GM21390 (cell line): Measurements from ENCODE around the gene PRPS1.
"Not testable (repeated sequence)": the region's sequence is repeated elsewhere in the genome, so short reads cannot be mapped to it uniquely, and the experiment has no call there.

Experiments used
- ATAC-seq: cut with Tn5 transposase; IDR thresholded peaks from one replicate; pipeline ENCODE4 v1.9.1; 2021; ENCODE audit not compliant: unreplicated experiment

Gene PRPS1

DNA sequence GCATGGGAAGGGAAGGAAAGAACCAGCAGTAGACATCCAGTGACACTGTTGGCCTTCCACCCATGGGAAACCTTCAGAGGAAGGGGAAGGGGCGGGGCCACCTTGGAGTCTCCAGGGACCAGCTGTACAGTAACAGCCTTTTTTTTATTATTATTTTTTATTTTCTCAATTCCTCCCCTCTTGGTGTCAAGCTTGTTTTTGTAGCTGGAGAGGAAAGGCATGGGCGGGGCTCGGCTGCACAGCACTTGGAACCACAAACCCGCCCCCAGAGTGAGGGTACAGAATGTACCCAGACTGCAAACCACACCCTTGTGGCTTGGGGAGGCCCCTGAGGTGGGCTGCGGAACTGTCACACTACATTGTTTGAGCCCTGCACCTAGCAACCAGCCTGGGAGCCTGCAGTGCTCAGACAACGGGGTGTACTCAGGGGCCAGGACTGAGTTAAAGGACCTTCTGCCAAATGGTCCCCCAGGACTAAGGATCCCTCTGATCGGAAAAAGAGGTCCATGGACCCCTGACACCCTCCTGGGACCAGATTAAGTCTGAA lies 45.7 kb downstream of the PRPS1 start:
- peak; percentile 91 for ATAC-seq

DNA sequence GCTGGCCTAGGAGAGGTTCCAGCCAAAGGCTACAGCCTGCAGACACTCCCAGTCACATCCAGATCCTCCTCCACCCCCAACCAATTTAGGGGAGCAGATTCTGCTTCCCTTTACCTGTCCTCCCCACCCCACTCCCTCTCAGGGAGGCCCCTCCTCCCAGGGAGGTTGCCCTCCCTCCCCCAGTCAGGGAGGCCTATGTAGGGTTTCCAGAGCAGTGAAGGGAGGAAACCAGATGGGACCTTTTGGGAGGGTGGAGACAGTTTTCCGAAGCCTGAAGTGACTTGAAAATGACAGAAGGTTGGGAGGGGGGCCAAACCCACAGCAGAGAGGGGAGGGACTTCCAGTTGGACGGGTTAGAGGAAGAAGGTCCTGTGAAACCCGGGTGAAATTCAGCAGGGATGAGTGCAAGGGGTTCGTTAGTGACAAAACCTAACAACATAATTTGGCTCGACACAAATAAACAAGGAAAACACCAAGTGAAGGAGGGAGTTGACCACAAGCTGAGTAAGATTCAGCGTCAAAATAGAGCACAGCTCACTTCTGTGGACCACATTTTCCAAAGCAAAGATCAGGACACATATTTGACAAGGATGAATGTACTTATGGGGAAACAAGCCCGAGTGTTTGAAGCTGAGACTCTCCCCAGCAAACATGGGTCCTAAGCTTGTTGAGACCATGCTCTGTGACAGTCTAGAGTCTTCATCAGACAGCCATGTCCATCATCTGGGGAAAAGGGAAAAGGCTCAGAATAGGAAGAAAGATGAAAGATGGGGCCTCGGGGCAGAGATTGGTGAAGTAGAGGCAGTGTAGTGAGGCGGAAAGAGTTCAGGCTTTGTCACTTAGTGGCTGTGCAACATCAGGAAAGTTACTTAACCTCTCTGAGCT lies 46.4 kb downstream of the PRPS1 start:
- ATAC-seq, result peak; percentile 15

DNA sequence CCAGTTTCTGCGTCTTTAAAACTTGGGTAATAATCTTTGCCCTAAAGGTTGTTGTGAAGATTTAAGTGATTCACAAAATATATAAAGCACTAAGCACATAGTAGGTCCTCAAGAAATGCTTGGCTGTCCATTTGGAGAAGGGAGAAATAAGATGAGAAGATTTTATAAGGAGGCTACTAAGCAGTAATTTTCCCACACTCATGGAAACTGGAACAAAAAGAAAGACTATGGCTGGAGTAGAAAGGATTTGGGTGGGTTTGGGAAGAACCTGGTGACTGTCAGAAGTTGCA lies 47.0 kb downstream of the PRPS1 start:
- ATAC-seq, result no peak

DNA sequence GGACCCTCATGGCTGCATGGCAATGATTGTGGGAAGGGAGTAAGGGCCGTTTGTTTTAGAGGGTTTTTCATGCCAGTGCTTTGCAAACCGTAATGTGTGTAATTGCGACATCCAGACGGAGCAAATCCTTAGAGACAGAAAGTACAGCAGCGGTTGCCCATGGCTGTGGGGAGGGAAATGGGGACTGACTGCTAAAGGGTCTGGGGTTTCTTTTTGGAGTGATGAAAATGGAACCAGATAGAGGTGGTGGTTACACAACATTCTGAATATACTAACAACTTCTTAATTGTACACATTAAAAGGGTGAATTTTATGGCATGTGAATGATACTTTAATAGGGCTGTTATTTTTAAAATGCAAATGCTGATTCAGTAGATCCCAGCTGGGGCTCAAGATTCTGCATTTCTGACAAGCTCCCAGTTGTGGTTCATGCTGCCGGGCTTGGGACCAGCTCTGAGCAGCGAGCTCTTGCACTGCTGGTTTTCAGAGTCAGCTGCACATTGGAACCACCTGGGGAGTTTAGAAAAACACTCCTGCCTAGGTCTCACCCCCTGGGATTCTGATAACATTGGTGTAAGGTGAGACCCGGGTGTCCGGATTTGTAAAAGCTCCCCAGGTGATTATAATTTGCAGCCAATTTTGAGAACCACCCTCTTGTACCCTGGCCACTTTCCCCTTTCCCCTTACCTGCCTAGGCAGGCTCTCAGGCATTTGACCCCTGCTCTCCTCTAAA lies 47.7 kb downstream of the PRPS1 start:
- ATAC-seq, result no peak

DNA sequence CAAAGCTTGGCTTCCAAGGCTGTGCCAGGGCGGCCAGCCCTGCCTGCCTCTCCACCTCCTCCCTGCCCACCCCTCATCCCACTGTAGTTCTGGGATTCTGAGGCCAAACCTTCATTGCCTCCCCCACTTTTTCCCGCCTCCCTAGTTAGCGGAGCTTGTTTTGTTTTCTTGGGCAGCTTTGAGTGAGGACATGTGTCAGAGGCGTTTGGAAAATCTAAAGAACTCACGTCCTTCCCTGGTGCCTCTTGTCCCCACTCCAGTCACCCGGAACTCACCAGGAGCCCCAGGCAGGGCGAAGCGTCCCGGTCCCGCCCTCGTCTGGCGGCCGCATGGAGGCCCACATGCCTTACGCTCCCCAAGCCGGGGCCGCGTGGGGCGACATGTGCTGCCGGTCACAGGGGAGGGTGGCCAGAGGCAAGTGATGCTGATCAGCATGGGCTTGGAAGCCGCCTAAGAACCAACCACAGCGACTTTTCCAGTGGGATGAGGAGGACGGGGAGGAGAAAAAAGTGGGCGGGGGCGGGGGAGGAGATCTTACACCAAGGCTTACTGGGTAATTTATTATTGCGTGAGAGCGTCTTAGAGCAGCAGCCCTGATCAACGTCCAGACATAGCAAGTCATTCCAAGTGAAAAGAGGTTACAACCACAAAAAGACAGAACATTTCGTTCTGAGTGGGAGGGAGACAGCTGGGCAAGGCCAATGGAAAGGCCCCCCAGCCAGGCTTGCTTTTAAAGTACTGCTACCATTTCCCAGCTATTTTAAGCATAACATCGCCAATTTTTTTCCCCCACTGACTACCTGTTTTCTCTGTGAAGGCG lies 48.5 kb downstream of the PRPS1 start:
- ATAC-seq, result no peak

DNA sequence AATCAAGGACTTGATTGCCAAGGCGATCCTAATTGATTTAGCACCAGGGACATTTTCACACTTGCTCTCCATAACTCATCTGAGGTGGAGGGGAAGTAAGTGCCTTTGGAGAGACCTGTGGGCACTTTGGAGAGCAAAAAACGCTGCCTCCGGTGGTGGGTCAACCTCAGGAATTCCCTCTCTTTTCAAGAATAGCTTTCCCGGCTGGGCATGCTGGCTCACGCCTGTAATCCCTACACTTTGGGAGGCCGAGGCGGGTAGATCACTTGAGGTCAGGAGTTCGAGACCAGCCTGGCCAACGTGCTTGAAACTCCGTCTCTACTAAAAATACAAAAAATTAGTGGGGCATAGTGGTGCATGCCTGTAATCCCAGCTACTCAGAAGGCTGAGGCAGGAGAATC lies 49.2 kb downstream of the PRPS1 start:
- ATAC-seq, result no peak

DNA sequence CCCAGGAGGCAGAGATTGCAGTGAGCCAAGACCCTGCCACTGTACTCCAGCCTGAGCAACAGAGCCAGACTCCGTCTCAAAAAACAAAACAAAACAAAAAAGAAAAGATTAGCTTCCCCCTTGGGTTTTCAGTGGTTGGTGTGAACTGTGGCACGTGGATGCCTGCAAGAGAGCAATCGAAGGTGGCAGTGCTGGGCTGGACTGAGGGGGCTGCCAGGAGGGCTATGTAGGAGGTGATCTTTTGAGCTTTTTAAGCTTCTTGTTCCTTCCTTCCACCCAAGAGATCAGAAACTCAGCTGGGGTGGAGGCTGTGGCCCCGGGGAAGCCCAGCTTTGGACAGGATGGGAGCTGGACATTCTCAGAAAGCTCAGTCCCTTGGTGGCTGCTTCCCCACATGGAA lies 49.6 kb downstream of the PRPS1 start:
- ATAC-seq, result no peak

DNA sequence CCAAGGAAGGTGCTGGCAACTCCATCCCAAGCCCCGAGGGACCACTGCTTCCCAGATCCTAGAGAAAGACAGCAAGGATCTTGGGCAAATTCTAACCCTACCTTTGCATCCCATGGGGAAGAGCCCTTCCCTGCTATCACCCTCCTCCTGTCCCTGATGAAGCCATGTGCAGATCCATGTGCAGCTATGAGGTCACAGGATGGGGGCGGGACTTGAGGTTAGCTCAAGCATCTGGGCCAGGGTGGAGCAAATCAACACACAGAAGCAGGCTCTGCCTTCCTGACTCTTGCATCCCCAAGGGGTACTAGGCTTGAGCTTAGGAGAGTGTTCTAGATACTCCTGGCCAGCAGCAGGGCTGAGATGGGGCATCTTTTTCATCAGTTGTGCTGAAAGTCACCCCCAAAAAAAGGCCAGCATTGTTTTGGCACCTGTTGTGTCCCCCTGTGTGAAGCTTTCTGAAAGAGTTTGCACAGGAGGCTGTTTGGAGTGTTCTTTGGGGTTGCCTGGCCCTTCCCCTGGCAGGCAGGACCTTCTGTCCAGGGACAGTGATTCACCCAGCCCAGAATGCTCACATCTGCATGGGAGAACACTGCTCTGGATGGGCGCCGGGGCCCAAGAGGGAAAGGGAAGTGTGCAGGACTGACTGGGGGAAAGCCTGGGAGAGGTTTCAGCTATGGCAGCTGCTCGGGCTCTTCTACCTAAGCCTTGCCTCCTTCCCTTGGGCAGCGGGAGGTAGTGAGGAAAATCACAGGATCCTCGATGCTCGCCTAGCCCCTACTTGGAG lies 50.8 kb downstream of the PRPS1 start:
- no peak for ATAC-seq

DNA sequence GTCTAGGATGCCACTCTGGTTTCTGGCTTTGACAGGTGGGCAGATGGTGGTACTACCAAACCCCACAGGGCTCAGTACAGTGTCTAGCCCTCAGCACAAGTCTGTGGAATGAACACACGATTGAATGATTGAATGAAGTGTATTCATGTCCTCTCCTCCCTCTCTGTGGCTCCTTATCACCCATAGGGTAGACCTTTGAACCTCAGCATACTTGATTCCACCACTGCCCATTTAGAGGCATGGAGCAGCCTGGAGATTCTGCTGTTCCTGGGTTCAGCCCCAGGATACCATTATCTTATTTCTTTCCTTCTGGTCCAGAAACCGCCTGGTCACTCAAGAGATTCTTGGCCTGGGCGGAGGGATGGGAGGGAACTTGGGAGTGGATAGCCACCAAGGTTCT lies 53.9 kb downstream of the PRPS1 start:
- no peak for ATAC-seq

DNA sequence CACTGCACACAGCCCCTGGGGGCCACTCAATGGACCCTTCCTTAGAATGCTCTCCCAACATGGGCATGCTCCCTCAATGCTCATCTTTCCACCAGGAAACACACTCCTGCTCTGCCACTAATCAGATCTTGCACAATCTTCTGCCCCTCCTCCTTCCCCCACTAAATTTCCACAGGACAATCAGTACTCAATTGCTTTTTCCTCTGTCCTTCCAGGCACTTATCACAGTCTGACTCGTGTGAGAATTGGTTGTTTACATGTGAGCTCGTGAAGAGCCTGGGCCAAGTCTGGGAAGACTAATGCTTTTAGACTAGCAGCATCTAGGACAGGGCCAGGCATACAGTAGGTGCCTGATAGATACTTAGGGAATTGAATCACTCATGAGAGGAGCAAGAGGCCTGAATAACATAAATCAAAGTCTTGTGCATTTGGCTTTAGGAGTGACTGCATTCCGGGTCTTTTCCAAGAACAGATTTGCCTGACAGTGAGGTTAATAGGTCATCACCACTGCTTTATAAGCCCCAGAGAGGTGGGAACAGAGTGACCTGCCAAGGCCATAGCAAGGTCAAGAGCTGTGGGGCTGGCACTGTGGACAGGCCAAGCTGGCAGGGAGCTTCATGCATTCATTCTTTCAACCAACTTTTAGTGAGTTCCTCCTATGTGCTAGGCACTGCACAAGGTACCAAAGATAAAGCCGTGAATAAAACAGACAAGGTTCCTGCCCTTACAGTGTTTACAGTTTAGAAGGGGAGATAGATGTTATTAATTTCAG lies 55.0 kb downstream of the PRPS1 start:
- no peak for ATAC-seq

DNA sequence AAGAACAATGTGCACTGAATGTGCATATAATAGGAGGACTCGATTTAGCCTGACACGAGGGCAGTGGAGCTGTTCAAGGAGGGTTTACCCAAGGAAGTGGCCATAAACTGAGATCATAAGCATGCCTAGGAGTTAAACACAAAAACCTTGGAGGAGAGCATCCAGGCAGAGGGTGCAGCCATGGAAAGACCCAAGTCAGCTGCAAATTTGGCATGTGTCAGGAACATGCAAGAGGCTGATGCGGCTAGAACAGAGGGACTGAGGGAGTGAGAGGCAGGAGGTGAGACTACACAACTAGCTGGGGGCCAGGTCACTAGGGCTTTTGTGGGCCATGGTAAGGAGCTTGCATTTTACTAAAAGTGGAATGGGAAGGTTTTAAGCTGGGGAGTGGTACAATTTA lies 55.6 kb downstream of the PRPS1 start:
- no peak for ATAC-seq

DNA sequence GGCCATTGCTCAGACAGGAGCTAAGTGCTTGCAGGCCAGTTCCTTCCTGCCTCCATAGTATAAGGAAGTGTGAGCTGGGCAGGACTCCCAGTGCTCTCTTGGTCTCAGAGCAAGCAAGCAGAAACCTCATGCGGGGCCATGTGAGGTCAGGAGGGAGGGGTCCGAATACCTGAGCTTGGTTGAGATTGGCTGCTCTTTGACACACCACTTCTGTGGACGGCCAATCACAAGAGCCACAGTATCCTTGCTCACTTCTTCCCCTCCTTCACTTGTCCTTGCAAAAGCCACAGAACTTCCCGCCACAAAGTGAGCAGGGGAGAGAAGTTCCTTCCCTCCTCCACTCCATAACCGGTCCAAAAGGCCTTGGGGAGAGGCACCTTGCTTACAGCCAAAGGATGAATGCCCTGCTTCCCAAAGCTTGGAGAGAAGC lies 56.7 kb downstream of the PRPS1 start:
- ATAC-seq, result peak; percentile 97

DNA sequence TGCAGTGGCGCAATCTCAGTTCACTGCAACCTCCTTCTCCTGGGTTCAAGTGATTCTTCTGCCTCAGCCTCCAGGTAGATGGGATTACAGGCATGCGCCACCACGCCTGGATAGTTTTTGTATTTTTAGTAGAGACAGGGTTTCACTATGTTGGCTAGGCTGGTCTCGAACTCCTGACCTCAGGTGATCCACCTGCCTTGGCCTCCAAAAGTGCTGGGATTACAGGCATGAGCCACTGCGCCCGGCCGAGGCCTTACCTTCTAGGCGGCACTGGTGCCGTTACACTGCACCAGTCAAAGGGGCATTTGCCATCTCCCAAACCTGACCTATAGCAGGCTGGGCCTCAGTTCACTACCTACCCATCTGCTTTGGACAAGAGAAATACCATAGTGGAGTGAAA lies 57.3 kb downstream of the PRPS1 start:
- not testable (repeated sequence) for ATAC-seq

DNA sequence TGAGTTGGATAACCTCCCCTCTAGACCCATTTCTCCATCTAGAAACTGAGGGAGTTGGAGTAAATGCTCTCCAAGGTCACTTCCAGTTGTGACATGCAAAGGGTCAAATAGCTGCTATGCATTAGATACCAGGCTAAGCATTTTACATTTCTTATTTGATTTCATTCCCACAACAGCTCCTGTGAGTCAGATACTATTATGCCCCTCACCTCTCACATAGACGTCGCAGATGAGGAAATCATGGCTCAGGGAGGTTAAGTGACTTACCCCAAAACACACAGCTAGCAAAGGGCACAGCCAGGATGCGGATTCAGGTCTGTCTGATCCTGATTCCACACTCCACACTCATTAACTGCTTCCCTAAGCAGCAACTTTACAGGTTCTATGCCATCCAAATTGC lies 57.7 kb downstream of the PRPS1 start:
- ATAC-seq, result no peak

DNA sequence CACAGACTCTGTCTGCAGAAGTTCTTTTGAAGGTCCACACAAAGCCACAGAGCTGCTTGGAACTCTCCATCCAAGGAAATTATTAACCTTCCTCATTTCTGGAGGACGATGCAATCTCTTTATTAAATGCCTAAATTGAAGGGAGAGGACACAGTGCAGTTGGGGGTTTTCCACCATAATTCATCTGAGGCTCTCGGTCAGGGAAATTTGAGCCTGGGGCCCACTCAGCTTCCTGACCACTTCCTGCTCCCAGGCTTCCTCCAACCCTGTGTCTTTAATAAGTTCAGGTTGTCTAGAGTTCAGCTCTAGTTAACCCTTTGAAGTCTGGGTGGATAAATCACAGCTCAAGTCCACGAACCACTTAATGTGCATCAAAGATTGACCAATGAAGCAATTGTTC lies 58.5 kb downstream of the PRPS1 start:
- no peak for ATAC-seq

DNA sequence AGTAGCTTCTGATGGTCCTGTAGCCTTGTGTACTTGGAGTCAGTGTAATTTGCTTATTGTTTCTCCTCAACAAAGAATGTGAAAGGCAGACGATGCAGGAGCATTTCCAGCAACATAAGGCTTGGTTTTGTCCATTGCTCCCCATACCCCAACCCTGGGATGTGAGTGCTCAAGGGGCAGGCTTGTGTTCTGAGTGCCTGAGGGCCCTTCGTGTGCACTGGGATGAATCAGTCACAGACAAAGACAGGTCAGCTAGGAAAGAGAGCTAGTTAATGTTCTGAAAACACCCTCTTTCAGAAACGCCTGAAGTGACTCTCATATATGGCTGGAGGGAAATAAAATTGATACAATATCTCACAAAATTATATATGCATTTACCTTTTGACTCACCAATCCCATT lies 59.1 kb downstream of the PRPS1 start:
- ATAC-seq, result no peak

DNA sequence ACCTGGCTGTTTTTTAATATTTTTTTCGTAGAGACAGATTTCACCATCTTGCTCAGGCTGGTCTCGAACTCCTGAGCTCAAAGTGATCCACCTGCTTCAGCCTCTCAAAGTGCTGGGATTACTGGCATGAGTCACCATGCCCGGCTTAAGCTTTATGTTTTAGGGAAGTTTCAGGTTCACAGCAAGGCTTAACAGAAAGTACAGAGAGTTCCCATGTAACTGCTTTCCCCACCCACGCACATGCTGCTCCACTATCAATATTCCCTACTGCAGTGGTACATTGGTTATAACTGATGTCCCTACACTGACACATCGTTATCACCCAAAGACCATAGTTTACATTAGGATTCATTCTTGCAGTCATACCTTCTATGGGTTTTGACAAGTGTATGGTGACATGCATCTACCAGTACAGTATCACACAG lies 62.7 kb downstream of the PRPS1 start:
- no peak for ATAC-seq

DNA sequence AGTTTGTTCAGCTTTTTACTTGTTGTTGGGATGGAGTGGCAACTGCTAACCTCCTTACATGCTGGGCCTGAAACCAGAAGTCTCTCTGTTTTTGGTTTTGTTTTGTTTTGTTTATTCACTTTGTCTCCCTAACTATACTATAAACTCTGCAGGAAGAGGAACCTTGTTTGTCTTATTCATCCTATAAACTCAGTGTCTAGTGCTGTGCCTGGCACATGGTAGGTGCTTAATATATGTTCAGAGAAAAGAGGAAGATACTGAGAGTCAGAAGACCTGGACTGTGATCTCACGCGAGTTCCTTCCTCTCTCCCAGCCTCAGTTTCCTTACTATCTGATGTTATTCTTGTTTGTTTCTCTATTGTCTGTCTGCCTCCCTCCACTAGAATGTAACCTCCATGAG lies 71.3 kb downstream of the PRPS1 start:
- ATAC-seq, result no peak

DNA sequence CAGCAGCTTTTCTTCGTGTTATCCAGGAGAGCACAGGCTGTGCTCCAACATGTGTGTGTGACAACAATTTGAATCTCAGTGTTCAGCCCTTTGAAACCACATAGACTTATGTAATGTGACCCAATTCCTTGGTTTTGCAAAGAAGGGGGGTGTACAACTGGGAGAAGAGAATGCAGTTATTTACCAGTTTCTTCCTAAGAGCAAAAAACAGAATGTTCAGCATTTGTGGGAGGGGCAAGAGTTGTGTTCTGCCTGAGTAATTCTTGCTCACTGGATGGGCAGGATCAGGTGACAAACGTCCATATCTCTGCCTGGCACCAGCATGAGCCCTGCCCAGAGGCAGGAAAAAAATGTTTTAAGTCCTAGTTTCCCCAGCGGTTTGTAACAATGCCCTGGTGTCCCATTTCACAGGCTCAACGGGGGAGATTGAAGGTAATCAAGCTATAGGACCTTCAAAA lies 72.0 kb downstream of the PRPS1 start:
- no peak for ATAC-seq
